AG09309 (cell line): ENCODE data around the gene SLC2A6.

Experiments used
- DNase-seq: peaks from one replicate; pipeline ENCODE4 v3.0.0-alpha.2; 2010; ENCODE audit warnings: low read depth
- H3K4me3 ChIP-seq: 2 replicates; pipeline ENCODE4 v1.5.1; 2011; ENCODE audit warnings: mild to moderate bottlenecking, low read depth, low read length, moderate library complexity; ENCODE audit not compliant: control insufficient read depth
- CTCF ChIP-seq: IDR thresholded peaks from 2 replicates; pipeline ENCODE4 v1.5.1; 2011; ENCODE audit warnings: mild to moderate bottlenecking, low read depth, low read length, inconsistent platforms; ENCODE audit not compliant: insufficient read depth, control insufficient read depth; ENCODE audit errors: missing control alignments

Gene SLC2A6

GRCh38 chr9:133524679-133525228, 45.9 kb upstream of the SLC2A6 start, which contains the start of gene MYMK:
Gene MYMK (minus strand): TSS chr9:133524959. CDS start chr9:133524844, 115 bp downstream.
- no peak for TF ChIP-seq CTCF
- no peak for DNase-seq
- H3K4me3 ChIP-seq: no peak within 1 kb of the TSS

- DNase-seq: no peak
- no peak for TF ChIP-seq CTCF
- H3K4me3 ChIP-seq: no peak overlapping the region
Measured at GRCh38 chr9:133524146-133524545, 45.2 kb upstream of the SLC2A6 start.

GRCh38 chr9:133523106-133523505, 44.2 kb upstream of the SLC2A6 start:
- no peak for TF ChIP-seq CTCF

GRCh38 chr9:133522073-133522910, 43.4 kb upstream of the SLC2A6 start:
- no peak for DNase-seq
- H3K4me3 ChIP-seq: no peak overlapping the region
- TF ChIP-seq CTCF: no peak

More at GRCh38 chr9:133523106-133523505, 44.2 kb upstream of the SLC2A6 start:
- H3K4me3 ChIP-seq: no peak overlapping the region
- no peak for DNase-seq

- TF ChIP-seq CTCF: no peak
- no peak overlapping the region for H3K4me3 ChIP-seq
- no peak for DNase-seq
Measured at GRCh38 chr9:133521122-133522072, 42.5 kb upstream of the SLC2A6 start.

GRCh38 chr9:133520121-133520835, 41.4 kb upstream of the SLC2A6 start:
- TF ChIP-seq CTCF: no peak
- no peak for DNase-seq
- no peak overlapping the region for H3K4me3 ChIP-seq
